ENCODE results near the gene TSPEAR.

DNA sequence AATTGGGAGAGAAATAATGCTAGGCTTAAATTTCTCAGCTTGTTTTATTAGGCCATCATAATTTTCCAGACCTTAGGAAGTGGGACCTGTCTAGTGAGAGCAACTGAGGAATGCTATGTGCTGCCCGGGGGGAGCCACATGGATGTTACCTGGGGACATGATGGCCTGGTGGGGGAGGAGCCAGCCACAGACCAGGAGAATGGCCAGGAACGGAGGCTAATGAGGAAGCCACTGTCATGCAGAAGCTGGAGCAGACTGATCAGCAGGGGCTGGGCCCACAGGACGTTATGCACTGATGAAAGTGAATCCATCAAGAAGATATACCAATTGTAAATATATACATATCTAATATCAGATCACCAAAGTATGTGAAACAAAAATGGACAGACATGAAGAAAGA is 166.8 kb downstream of the TSPEAR start:
- TF ChIP-seq, protein P1, sequence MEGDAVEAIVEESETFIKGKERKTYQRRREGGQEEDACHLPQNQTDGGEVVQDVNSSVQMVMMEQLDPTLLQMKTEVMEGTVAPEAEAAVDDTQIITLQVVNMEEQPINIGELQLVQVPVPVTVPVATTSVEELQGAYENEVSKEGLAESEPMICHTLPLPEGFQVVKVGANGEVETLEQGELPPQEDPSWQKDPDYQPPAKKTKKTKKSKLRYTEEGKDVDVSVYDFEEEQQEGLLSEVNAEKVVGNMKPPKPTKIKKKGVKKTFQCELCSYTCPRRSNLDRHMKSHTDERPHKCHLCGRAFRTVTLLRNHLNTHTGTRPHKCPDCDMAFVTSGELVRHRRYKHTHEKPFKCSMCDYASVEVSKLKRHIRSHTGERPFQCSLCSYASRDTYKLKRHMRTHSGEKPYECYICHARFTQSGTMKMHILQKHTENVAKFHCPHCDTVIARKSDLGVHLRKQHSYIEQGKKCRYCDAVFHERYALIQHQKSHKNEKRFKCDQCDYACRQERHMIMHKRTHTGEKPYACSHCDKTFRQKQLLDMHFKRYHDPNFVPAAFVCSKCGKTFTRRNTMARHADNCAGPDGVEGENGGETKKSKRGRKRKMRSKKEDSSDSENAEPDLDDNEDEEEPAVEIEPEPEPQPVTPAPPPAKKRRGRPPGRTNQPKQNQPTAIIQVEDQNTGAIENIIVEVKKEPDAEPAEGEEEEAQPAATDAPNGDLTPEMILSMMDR (IDR thresholded peaks at IDR 0.05; ENCODE audit: low read length), result no peak
- no peak for TF ChIP-seq EZH2 (IDR thresholded peaks at IDR 0.05; ENCODE audit: borderline replicate concordance, low read length)
